ENCODE results near the gene SENP3. TPM values are rescaled to one million over a fixed set of nuclear protein-coding genes. Genes with fewer than 3 reads are reported as not detected.
A peak's percentile ranks its signal among the peaks of the same experiment; 100 is the strongest.

The SENP3 gene
- total and polyA plus RNA-seq, 2 of the 13 experiments (the other 11 are each of a cell fraction or from before 2014, with no cell fraction given) = 55.8 to 75.4 TPM

- TF ChIP-seq, protein P1, sequence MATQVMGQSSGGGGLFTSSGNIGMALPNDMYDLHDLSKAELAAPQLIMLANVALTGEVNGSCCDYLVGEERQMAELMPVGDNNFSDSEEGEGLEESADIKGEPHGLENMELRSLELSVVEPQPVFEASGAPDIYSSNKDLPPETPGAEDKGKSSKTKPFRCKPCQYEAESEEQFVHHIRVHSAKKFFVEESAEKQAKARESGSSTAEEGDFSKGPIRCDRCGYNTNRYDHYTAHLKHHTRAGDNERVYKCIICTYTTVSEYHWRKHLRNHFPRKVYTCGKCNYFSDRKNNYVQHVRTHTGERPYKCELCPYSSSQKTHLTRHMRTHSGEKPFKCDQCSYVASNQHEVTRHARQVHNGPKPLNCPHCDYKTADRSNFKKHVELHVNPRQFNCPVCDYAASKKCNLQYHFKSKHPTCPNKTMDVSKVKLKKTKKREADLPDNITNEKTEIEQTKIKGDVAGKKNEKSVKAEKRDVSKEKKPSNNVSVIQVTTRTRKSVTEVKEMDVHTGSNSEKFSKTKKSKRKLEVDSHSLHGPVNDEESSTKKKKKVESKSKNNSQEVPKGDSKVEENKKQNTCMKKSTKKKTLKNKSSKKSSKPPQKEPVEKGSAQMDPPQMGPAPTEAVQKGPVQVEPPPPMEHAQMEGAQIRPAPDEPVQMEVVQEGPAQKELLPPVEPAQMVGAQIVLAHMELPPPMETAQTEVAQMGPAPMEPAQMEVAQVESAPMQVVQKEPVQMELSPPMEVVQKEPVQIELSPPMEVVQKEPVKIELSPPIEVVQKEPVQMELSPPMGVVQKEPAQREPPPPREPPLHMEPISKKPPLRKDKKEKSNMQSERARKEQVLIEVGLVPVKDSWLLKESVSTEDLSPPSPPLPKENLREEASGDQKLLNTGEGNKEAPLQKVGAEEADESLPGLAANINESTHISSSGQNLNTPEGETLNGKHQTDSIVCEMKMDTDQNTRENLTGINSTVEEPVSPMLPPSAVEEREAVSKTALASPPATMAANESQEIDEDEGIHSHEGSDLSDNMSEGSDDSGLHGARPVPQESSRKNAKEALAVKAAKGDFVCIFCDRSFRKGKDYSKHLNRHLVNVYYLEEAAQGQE (IDR thresholded peaks at IDR 0.05; ENCODE audit: borderline replicate concordance in 1 of 2, low read depth in 1 of 2, low read length in 2 of 2) = no peak
- TF ChIP-seq, protein P2, sequence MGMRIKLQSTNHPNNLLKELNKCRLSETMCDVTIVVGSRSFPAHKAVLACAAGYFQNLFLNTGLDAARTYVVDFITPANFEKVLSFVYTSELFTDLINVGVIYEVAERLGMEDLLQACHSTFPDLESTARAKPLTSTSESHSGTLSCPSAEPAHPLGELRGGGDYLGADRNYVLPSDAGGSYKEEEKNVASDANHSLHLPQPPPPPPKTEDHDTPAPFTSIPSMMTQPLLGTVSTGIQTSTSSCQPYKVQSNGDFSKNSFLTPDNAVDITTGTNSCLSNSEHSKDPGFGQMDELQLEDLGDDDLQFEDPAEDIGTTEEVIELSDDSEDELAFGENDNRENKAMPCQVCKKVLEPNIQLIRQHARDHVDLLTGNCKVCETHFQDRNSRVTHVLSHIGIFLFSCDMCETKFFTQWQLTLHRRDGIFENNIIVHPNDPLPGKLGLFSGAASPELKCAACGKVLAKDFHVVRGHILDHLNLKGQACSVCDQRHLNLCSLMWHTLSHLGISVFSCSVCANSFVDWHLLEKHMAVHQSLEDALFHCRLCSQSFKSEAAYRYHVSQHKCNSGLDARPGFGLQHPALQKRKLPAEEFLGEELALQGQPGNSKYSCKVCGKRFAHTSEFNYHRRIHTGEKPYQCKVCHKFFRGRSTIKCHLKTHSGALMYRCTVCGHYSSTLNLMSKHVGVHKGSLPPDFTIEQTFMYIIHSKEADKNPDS (CRISPR knock-in tag; IDR thresholded peaks at IDR 0.05) = no peak
- TF ChIP-seq KMT2B (CRISPR knock-in tag; IDR thresholded peaks at IDR 0.05) (no peak), TAF1 (CRISPR knock-in tag; IDR thresholded peaks at IDR 0.05) (no peak), STAG1 (CRISPR knock-in tag; IDR thresholded peaks at IDR 0.05) (peak; percentile 86), GLI4 (CRISPR knock-in tag; IDR thresholded peaks at IDR 0.05; ENCODE audit: borderline replicate concordance) (no peak), SCMH1 (CRISPR knock-in tag; IDR thresholded peaks at IDR 0.05; ENCODE audit: borderline replicate concordance) (no peak), ZNF598 (CRISPR knock-in tag; IDR thresholded peaks at IDR 0.05; ENCODE audit: borderline replicate concordance) (no peak), RBM39 (IDR thresholded peaks at IDR 0.05; ENCODE audit: low read depth, low read length, poor library complexity, severe bottlenecking) (no peak), ZBTB7B (CRISPR knock-in tag; IDR thresholded peaks at IDR 0.05) (no peak; the same call in 1 of the 2 replicates), RAD51 (IDR thresholded peaks at IDR 0.05; ENCODE audit: borderline replicate concordance) (no peak), ELF3 (CRISPR knock-in tag; IDR thresholded peaks at IDR 0.05) (0 out of 2 replicates have a peak, but pooled peaks have one; percentile 12), ZNF775 (CRISPR knock-in tag; IDR thresholded peaks at IDR 0.05; ENCODE audit: borderline replicate concordance) (no peak), ZNF83 (CRISPR knock-in tag; IDR thresholded peaks at IDR 0.05; ENCODE audit: borderline replicate concordance) (no peak), RFX5 (IDR thresholded peaks at IDR 0.05; ENCODE audit: low read depth, low read length) (no peak), ZNF326 (CRISPR knock-in tag; IDR thresholded peaks at IDR 0.05; ENCODE audit: borderline replicate concordance) (no peak), ZNF331 (CRISPR knock-in tag; IDR thresholded peaks at IDR 0.05) (no peak), MAFK (conservative IDR thresholded peaks at IDR 0.05 in 1 of 2, IDR thresholded peaks at IDR 0.05 in 1 of 2; ENCODE audit: low read length in 2 of 2) (no peak), ZNF564 (CRISPR knock-in tag; IDR thresholded peaks at IDR 0.05) (no peak), DNMT3B (CRISPR knock-in tag; conservative IDR thresholded peaks at IDR 0.05) (no peak), PRMT3 (CRISPR knock-in tag; IDR thresholded peaks at IDR 0.05; ENCODE audit: borderline replicate concordance, low read depth) (0 out of 2 replicates have a peak, but pooled peaks have one; percentile 56), ZNF503 (CRISPR knock-in tag; IDR thresholded peaks at IDR 0.05) (no peak)
These were observed 617 bp upstream of the SENP3 start (continued) for GRCh38 chr17:7561028-7561575.
